CD8-positive, alpha-beta memory T cell (primary cell): ENCODE data around the gene NPFFR1. TPM values are rescaled to one million over a fixed set of nuclear protein-coding genes. Genes with fewer than 3 reads are reported as not detected.

Source experiments
- CTCF ChIA-PET: fragments of 350-600 bp; sonication (Branson Sonifier 250); formaldehyde crosslinking; loops from one replicate; lab custom pipeline; 2021; ENCODE audit warnings: antibody characterized with exemption; lab: Charles Lee
- POLR2A ChIA-PET: fragments of 350-600 bp; sonication (Branson Sonifier 250); formaldehyde crosslinking; loops from one replicate; lab custom pipeline; 2021; ENCODE audit warnings: antibody characterized with exemption; lab: Charles Lee
- DNase-seq, 5 donors: peaks; one replicate each; pipeline versions ENCODE4 v3.0.0 to v3.0.0-alpha.2; 2020 to 2022; ENCODE audit warnings: mixed read lengths in 1 of 5
- H3K27ac ChIP-seq: one replicate; pipeline ENCODE4 v1.7.0; 2013; ENCODE audit warnings: low read depth, mild to moderate bottlenecking, low read length, moderate library complexity
- H3K27me3 ChIP-seq: 2 replicates; pipeline ENCODE4 v1.7.0; 2013; ENCODE audit warnings: low read length, mild to moderate bottlenecking; ENCODE audit not compliant: insufficient read depth, poor library complexity, severe bottlenecking
- H3K36me3 ChIP-seq: 2 replicates; pipeline ENCODE4 v1.7.0; 2013; ENCODE audit warnings: mild to moderate bottlenecking, low read length, moderate library complexity; ENCODE audit not compliant: insufficient read depth
- H3K4me1 ChIP-seq: 2 replicates; pipeline ENCODE4 v1.7.0; 2013; ENCODE audit warnings: mild to moderate bottlenecking, low read length, moderate library complexity; ENCODE audit not compliant: insufficient read depth
- H3K4me3 ChIP-seq: 2 replicates; pipeline ENCODE4 v1.7.0; 2013; ENCODE audit warnings: mild to moderate bottlenecking, low read length
- H3K9me3 ChIP-seq: 2 replicates; pipeline ENCODE4 v1.7.0; 2013; ENCODE audit warnings: mild to moderate bottlenecking, low read length
- H3K27ac Mint-ChIP-seq, 8 donors: one replicate each; pipeline ENCODE4 v1.8.0; 2020 to 2021; ENCODE audit warnings: mixed read lengths in 8 of 8, mild to moderate bottlenecking in 6 of 8, inconsistent platforms in 3 of 8, moderate library complexity in 3 of 8
- H3K27me3 Mint-ChIP-seq, 2 donors: one replicate each; pipeline ENCODE4 v1.8.0; 2020 to 2021; ENCODE audit warnings: mixed read lengths in 2 of 2, mild to moderate bottlenecking in 1 of 2, moderate library complexity in 1 of 2
- H3K36me3 Mint-ChIP-seq, 3 donors: one replicate each; pipeline ENCODE4 v1.8.0; 2020 to 2021; ENCODE audit warnings: mixed read lengths in 3 of 3, inconsistent platforms in 1 of 3, mild to moderate bottlenecking in 1 of 3
- H3K4me1 Mint-ChIP-seq, 3 donors: one replicate each; pipeline ENCODE4 v1.8.0; 2020 to 2021; ENCODE audit warnings: mixed read lengths in 3 of 3, inconsistent platforms in 1 of 3, mild to moderate bottlenecking in 1 of 3
- H3K4me3 Mint-ChIP-seq, 7 donors: one replicate each; pipeline ENCODE4 v1.8.0; 2020 to 2021; ENCODE audit warnings: mixed read lengths in 7 of 7, mild to moderate bottlenecking in 6 of 7, moderate library complexity in 4 of 7, inconsistent platforms in 2 of 7
- H3K9me3 Mint-ChIP-seq, 5 donors: one replicate each; pipeline ENCODE4 v1.8.0; 2020 to 2022; ENCODE audit warnings: mixed read lengths in 5 of 5, mild to moderate bottlenecking in 3 of 5, moderate library complexity in 2 of 5, inconsistent platforms in 1 of 5
- polyA plus RNA-seq: library from polyadenylated mRNA; unstranded; fragments of 300-500 nt; fragmentation: Illumina TruSeq; gene quantifications from one replicate; pipeline ENCODE4 v1.2.3, GENCODE V29; 2021
- total RNA-seq, 2 experiments: library from RNA; stranded (reverse); gene quantifications; one replicate each; pipeline ENCODE4 v1.2.3, GENCODE V29; 2021

NPFFR1 gene
- total and polyA plus RNA-seq, 3 experiments from 2014 or later, result not detected

DNA sequence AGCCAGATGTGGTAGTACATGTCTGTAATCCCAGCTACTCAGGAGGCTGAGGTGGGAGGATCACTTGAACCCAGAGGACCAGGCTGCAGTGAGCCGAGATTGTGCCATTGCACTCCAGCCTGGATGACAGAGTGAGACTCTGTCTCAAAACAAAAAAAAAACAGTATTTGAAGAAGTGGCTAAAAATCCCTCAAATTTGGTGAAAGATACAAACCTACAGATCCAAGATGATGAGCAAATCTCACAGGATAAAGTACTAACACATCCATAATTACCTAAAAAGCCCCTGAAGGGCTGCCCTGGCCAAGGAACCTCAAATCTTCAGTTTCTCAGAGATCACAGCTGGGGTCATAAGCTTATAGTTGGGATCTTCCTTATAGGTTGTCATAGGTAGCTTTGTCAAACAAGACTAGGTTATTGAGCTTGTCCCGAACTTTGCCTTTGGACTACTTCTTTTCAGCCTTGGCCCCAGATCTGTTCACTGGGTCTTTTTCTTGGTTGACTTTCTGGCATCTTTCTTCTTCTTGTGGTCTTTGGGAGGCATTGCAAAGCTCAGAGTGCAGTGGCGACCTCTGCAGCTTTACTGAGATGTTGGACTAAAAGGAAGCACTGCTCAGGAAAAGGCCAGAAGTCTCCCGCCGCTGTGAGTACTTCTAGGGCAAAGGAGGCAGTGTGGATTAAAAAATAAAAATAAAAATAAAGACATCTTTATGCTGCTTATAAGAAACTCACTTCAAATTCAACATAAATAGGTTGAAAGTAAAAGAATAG lies 84.9 kb downstream of the NPFFR1 start:
- POLR2A ChIA-PET, result interaction anchor here (1.1 kb wide), 1 partner anchor 53 kb away, joined by 3 read pairs; no protein-coding TSS in a partner anchor
- H3K27me3 Mint-ChIP-seq, result no peaks in the 10 kb centered on the region
- Histone ChIP-seq H3K9me3 (no peaks in the 10 kb centered on the region), H3K27me3 (no peaks in the 10 kb centered on the region), H3K27ac (no peak overlapping the region), H3K4me1 (peaks cover 11% of the 10 kb centered on the region), H3K4me3 (no peak overlapping the region), H3K36me3 (peaks cover 2% of the 10 kb centered on the region)
- CTCF ChIA-PET, result interaction anchor here (1.0 to 1.9 kb wide), 10 partner anchors 11 to 206 kb away, joined by 3 to 11 read pairs (median 4); partner anchors contain the start of gene TYSND1
- peak overlapping the region in 1 of 7 donors; percentile 27 for H3K4me3 Mint-ChIP-seq
- H3K27ac Mint-ChIP-seq, result peak overlapping the region in 3 of 8 donors; percentile 17 to 75 (median 61)
- no peaks in the 10 kb centered on the region for H3K9me3 Mint-ChIP-seq
- DNase-seq, result peak in 1 of 5 donors; percentile 17
- H3K4me1 Mint-ChIP-seq, result peaks cover 29 to 36% (median 30%) of the 10 kb centered on the region in 3 donors
- peaks cover 0 to 33% (median 5%) of the 10 kb centered on the region in 3 donors for H3K36me3 Mint-ChIP-seq

Other genes starting within 250 kb of the NPFFR1 start
- 1 to 10 TPM; 2.9 to 3.4 TPM for gene MACROH2A2, start 231.2 kb downstream of the NPFFR1 start, total RNA-seq
- gene MACROH2A2, start 231.2 kb downstream of the NPFFR1 start, polyA plus RNA-seq, result 4.3 TPM
- gene AIFM2, start 151.2 kb downstream of the NPFFR1 start, total RNA-seq, result 10 to 100 TPM; 17.6 to 17.9 TPM
- 3.5 TPM for gene AIFM2, start 151.2 kb downstream of the NPFFR1 start, polyA plus RNA-seq
- 10 to 100 TPM; 14.7 to 16.3 TPM for gene TYSND1, start 137.3 kb downstream of the NPFFR1 start, total RNA-seq
- 21.1 TPM for gene TYSND1, start 137.3 kb downstream of the NPFFR1 start, polyA plus RNA-seq
- gene SAR1A, start 113.5 kb downstream of the NPFFR1 start, total RNA-seq, result 100 to 1,000 TPM; 136 to 145 TPM
- gene SAR1A, start 113.5 kb downstream of the NPFFR1 start, polyA plus RNA-seq, result 24.7 TPM
- 100 to 1,000 TPM; 358 to 368 TPM for gene PPA1, start 50.6 kb downstream of the NPFFR1 start, total RNA-seq
- 122 TPM for gene PPA1, start 50.6 kb downstream of the NPFFR1 start, polyA plus RNA-seq
- gene LRRC20, start 98.6 kb upstream of the NPFFR1 start, total RNA-seq, result 10 to 100 TPM; 12.1 to 12.8 TPM
- gene LRRC20, start 98.6 kb upstream of the NPFFR1 start, polyA plus RNA-seq, result 2.8 TPM
- gene EIF4EBP2, start 120.1 kb upstream of the NPFFR1 start, total RNA-seq, result 10 to 100 TPM; 44.4 to 45.8 TPM
- gene EIF4EBP2, start 120.1 kb upstream of the NPFFR1 start, polyA plus RNA-seq, result 61.9 TPM
- not detected for gene NODAL, start 157.7 kb upstream of the NPFFR1 start, total RNA-seq
- gene NODAL, start 157.7 kb upstream of the NPFFR1 start, polyA plus RNA-seq, result 0.43 TPM
- gene PALD1, start 194.8 kb upstream of the NPFFR1 start, total RNA-seq, result under 1 TPM; 0.20 to 0.29 TPM
- not detected for gene PALD1, start 194.8 kb upstream of the NPFFR1 start, polyA plus RNA-seq